Measurements from ENCODE around the gene MICAL3.

DNA sequence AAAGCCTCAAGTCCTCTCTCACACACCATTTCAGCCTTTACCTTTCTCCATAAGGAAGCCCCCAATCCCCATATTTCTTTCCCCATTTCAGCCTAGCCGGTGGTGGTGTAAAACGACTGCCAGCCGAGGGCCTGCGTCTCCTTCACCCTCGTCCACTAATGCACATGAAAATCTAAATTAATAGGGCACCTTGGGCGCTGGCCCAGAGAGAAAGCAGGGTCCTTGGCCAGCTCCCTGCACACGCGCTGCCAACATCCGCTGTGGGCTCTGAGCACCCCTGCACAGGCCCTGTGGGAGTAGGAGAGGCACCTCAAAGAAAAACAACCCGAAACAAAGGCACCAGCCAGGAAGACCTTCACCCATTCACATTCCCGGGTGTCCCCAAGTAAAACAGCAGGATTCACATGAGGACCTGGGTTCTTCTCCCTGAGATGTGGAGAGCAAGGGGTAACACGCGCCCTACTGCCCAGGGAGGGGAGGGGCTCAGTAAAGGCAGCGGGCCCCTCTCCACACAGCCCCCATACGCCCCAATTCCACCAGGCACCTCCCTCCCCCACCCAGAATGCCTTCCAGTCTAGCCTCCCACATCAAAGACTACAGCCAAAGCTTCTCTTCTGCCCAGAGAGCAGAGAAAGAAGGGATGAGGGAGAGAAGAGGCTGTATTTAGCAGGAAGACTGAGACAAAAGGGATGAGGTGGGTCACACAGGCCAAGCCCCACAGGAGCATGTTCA is 79.0 kb downstream of the MICAL3 start:
- TF ChIP-seq L3MBTL2 (conservative IDR thresholded peaks at IDR 0.05) = no peak
- no peak for TF ChIP-seq SUZ12 (IDR thresholded peaks at IDR 0.05)
- no peak for TF ChIP-seq FOXM1 (IDR thresholded peaks at IDR 0.05; ENCODE audit: borderline replicate concordance)
- no peak for TF ChIP-seq SP1 (IDR thresholded peaks at IDR 0.05)
- TF ChIP-seq CTBP1 (IDR thresholded peaks at IDR 0.05; ENCODE audit: borderline replicate concordance) = no peak
- TF ChIP-seq, protein P1, sequence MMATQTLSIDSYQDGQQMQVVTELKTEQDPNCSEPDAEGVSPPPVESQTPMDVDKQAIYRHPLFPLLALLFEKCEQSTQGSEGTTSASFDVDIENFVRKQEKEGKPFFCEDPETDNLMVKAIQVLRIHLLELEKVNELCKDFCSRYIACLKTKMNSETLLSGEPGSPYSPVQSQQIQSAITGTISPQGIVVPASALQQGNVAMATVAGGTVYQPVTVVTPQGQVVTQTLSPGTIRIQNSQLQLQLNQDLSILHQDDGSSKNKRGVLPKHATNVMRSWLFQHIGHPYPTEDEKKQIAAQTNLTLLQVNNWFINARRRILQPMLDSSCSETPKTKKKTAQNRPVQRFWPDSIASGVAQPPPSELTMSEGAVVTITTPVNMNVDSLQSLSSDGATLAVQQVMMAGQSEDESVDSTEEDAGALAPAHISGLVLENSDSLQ (IDR thresholded peaks at IDR 0.05) = no peak
- no peak for TF ChIP-seq BHLHE40 (IDR thresholded peaks at IDR 0.05; ENCODE audit: borderline replicate concordance)
- TF ChIP-seq ZNF384 (IDR thresholded peaks at IDR 0.05) = no peak
- no peak for TF ChIP-seq ELF4 (IDR thresholded peaks at IDR 0.05)
- no peak for TF ChIP-seq FOXA1 (IDR thresholded peaks at IDR 0.05)
- TF ChIP-seq ARNT (IDR thresholded peaks at IDR 0.05) = no peak
